ENCODE data around the gene CLEC20A. TPM values are rescaled to one million over a fixed set of nuclear protein-coding genes. Genes with fewer than 3 reads are reported as not detected.

The CLEC20A gene
- total and polyA plus RNA-seq, 2 of the 8 experiments (the other 6 are each of a cell fraction or from before 2014, with no cell fraction given): not detected

DNA sequence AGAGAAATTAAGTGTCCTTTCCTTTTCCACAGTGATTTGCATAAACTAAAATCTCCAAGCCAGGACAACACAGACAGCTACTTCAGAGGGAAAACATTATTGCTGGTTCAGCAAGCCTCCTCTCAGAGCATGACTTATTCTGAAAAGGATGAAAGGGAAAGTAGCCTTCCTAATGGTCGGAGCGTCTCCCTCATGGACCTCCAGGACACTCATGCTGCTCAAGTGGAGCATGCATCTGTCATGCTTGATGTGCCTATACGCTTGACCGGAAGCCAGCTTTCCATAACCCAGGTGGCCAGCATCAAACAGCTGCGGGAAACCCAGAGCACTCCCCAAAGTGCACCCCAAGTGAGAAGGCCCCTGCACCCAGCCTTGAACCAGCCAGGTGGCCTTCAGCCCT, 39.1 kb downstream of the CLEC20A start:
- no peak overlapping the region for H2AFZ ChIP-seq (ENCODE audit: low read length)
- TF ChIP-seq SRF (IDR thresholded peaks at IDR 0.05; ENCODE audit: low read depth, low read length) (no peak), MAX (IDR thresholded peaks at IDR 0.05) (no peak), TBP (IDR thresholded peaks at IDR 0.05; ENCODE audit: low read depth, low read length) (no peak), SP4 (IDR thresholded peaks at IDR 0.05; ENCODE audit: low read length) (no peak), E2F6 (IDR thresholded peaks at IDR 0.05) (no peak), RAD21 (IDR thresholded peaks at IDR 0.05 in 1 of 2, conservative IDR thresholded peaks at IDR 0.05 in 1 of 2; ENCODE audit: low read depth in 2 of 2, low read length in 2 of 2) (no peak), USF2 (IDR thresholded peaks at IDR 0.05; ENCODE audit: low read length) (no peak), JUN (IDR thresholded peaks at IDR 0.05; ENCODE audit: low read depth, low read length) (no peak), BACH1 (IDR thresholded peaks at IDR 0.05; ENCODE audit: low read length) (no peak), POLR2AphosphoS5 (IDR thresholded peaks at IDR 0.05; ENCODE audit: low read depth, low read length) (no peak), CTBP2 (IDR thresholded peaks at IDR 0.05; ENCODE audit: borderline replicate concordance, insufficient read depth, insufficient read length, low read length) (no peak), FOSL1 (IDR thresholded peaks at IDR 0.05; ENCODE audit: insufficient read depth, low read depth, low read length) (no peak)

More for the DNA sequence above, 39.1 kb downstream of the CLEC20A start:
- Histone ChIP-seq H3K23ac (ENCODE audit: insufficient read length) (no peak overlapping the region), H3K9me3 (ENCODE audit: insufficient read depth in 2 of 2, low read depth in 1 of 2, low read length in 1 of 2) (no peaks in the 10 kb centered on the region), H2BK120ac (replicated peaks; ENCODE audit: low read depth, low read length) (no peak overlapping the region), H2BK20ac (ENCODE audit: low read length) (no peak overlapping the region), H4K5ac (ENCODE audit: insufficient read length, low read depth, low read length) (no peak overlapping the region), H2AK5ac (ENCODE audit: low read depth, low read length) (no peak overlapping the region), H3K36me3 (ENCODE audit: control insufficient read depth in 2 of 4, insufficient read depth in 4 of 4, low read length in 3 of 4) (peaks cover 0 to 11% (median 3%) of the 10 kb centered on the region in 4 experiments; a peak in 5 of 8 replicates), H3K56ac (replicated peaks; ENCODE audit: insufficient read length, low read depth, low read length) (no peak overlapping the region), H3K4me3 (ENCODE audit: extremely low read depth in 1 of 4, insufficient read depth in 2 of 4, low read depth in 3 of 4, low read length in 4 of 4) (no peak overlapping the region), H3K4me1 (replicated peaks in 1 of 4; ENCODE audit: control insufficient read depth in 3 of 4, insufficient read depth in 4 of 4, low read length in 3 of 4) (no peaks in the 10 kb centered on the region; a peak in 1 of 7 replicates), H4K8ac (ENCODE audit: extremely low read depth, insufficient read depth, low read length) (no peak overlapping the region; the same call in 1 of the 2 replicates), H3K4me2 (ENCODE audit: insufficient read depth in 1 of 2, low read depth in 2 of 2, low read length in 2 of 2) (no peak overlapping the region), H4K20me1 (replicated peaks in 1 of 2; ENCODE audit: control insufficient read depth in 1 of 2, insufficient read depth in 2 of 2, low read length in 2 of 2) (no peaks in the 10 kb centered on the region), H3K14ac (ENCODE audit: insufficient read length) (no peak overlapping the region), H3K79me1 (ENCODE audit: low read depth, low read length) (no peaks in the 10 kb centered on the region), H3K79me2 (ENCODE audit: control insufficient read depth in 1 of 2, insufficient read depth in 2 of 2, low read length in 2 of 2) (no peaks in the 10 kb centered on the region), H2BK15ac (ENCODE audit: low read length) (no peak overlapping the region), H2BK12ac (ENCODE audit: low read depth, low read length) (no peak overlapping the region), H3K27me3 (replicated peaks in 1 of 4; ENCODE audit: control insufficient read depth in 3 of 4, extremely low read depth in 1 of 4, insufficient read depth in 3 of 4, low read length in 3 of 4) (no peaks in the 10 kb centered on the region), H3K18ac (ENCODE audit: extremely low read depth, low read length) (no peak overlapping the region), H3K9ac (replicated peaks in 1 of 4; ENCODE audit: extremely low read depth in 1 of 4, low read depth in 3 of 4, low read length in 3 of 4) (no peak overlapping the region), H4K91ac (replicated peaks; ENCODE audit: insufficient read length, low read length) (no peak overlapping the region), H3K23me2 (ENCODE audit: low read depth, low read length) (no peaks in the 10 kb centered on the region), H2BK5ac (ENCODE audit: low read depth, low read length) (no peak overlapping the region), H3K27ac (ENCODE audit: low read depth, low read length) (no peak overlapping the region), H3K4ac (replicated peaks; ENCODE audit: insufficient read length, low read depth, low read length) (no peak overlapping the region)
- 92% methylated on average over 5 of the region's 5 CpGs; no CpG with 5 or more reads in 1 of the 2 experiments for WGBS, 2 experiments (ENCODE audit: extremely low coverage in 1 of 2, insufficient coverage in 1 of 2, insufficient read length in 1 of 2, insufficient replicate concordance in 2 of 2, low coverage in 1 of 2, low lambda C conversion rate in 2 of 2, missing lambda C conversion rate in 1 of 2)
- ChIA-PET POLR2A (ENCODE audit: partially characterized antibody) (no interaction called here), CTCF (ENCODE audit: partially characterized antibody) (interaction anchor here (1.3 to 2.0 kb wide), 2 partner anchors 42 to 44 kb away, joined by 3 to 6 read pairs; no protein-coding TSS in a partner anchor)
- FAIRE-seq (no peak), DNase-seq (ENCODE audit: low read depth in 1 of 2, low spot score in 2 of 2) (no peak)

Data from H1 (cell line).